ENCODE results near the gene STK32B.
"Not testable (repeated sequence)": the region's sequence is repeated elsewhere in the genome, so short reads cannot be mapped to it uniquely, and the experiment has no call there.

The STK32B gene

DNA sequence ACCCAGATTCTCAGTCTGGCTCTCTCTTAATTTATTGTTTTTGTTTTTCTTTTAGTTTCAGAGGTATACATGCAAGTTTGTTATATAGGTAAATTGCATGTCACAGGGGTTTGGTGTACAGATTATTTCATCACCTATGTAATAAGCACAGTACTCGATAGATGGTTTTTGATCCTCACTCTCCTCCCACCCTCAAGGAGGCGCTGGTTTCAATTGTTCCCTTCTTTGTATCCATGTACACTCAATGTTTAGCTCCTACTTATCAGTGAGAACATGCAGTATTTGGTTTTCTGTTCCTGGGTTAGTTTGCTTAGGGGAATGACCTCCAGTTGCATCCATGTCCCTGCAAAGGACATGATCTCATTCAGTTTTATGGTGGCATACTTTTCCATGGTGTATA is 198.4 kb downstream of the STK32B start:
- no peak overlapping the region for H3K27ac ChIP-seq (ENCODE audit: poor library complexity, severe bottlenecking)
- no peak for DNase-seq (ENCODE audit: low spot score)
- H3K4me1 ChIP-seq (ENCODE audit: insufficient read depth, poor library complexity, severe bottlenecking), result no peaks in the 10 kb centered on the region
- no peak overlapping the region for H3K4me3 ChIP-seq (ENCODE audit: severe bottlenecking)
- H3K36me3 ChIP-seq (ENCODE audit: low read depth), result no peaks in the 10 kb centered on the region
- H3K27me3 ChIP-seq (ENCODE audit: insufficient read depth, poor library complexity, severe bottlenecking), result peaks cover 4% of the 10 kb centered on the region
- TF ChIP-seq CTCF (IDR thresholded peaks at IDR 0.05; ENCODE audit: poor library complexity, severe bottlenecking), result no peak
- no peak for ATAC-seq (ENCODE audit: low read depth)
- no peaks in the 10 kb centered on the region for H3K9me3 ChIP-seq (ENCODE audit: severe bottlenecking)

GRCh38 chr4:5250536-5250935 is 199.3 kb downstream of the STK32B start:
- H3K4me3 ChIP-seq (ENCODE audit: severe bottlenecking); DNase-seq (ENCODE audit: low spot score); H3K9me3 ChIP-seq (ENCODE audit: severe bottlenecking); H3K27ac ChIP-seq (ENCODE audit: poor library complexity, severe bottlenecking); H3K36me3 ChIP-seq (ENCODE audit: low read depth); H3K27me3 ChIP-seq (ENCODE audit: insufficient read depth, poor library complexity, severe bottlenecking); ATAC-seq (ENCODE audit: low read depth); H3K4me1 ChIP-seq (ENCODE audit: insufficient read depth, poor library complexity, severe bottlenecking): not testable (repeated sequence)

- Histone ChIP-seq H3K27me3 (ENCODE audit: insufficient read depth, poor library complexity, severe bottlenecking) (peaks cover 4% of the 10 kb centered on the region), H3K9me3 (ENCODE audit: severe bottlenecking) (no peaks in the 10 kb centered on the region), H3K27ac (ENCODE audit: poor library complexity, severe bottlenecking) (no peak overlapping the region), H3K4me3 (ENCODE audit: severe bottlenecking) (no peak overlapping the region), H3K36me3 (ENCODE audit: low read depth) (no peaks in the 10 kb centered on the region), H3K4me1 (ENCODE audit: insufficient read depth, poor library complexity, severe bottlenecking) (no peaks in the 10 kb centered on the region)
- no peak for TF ChIP-seq CTCF (IDR thresholded peaks at IDR 0.05; ENCODE audit: poor library complexity, severe bottlenecking)
- DNase-seq (ENCODE audit: low spot score), result no peak
- no peak for ATAC-seq (ENCODE audit: low read depth)
Measured at GRCh38 chr4:5256421-5256820, 205.1 kb downstream of the STK32B start.

GRCh38 chr4:5257086-5257485 is 205.8 kb downstream of the STK32B start:
- no peaks in the 10 kb centered on the region for H3K9me3 ChIP-seq (ENCODE audit: severe bottlenecking)
- TF ChIP-seq CTCF (IDR thresholded peaks at IDR 0.05; ENCODE audit: poor library complexity, severe bottlenecking), result no peak
- DNase-seq (ENCODE audit: low spot score) (no peak), ATAC-seq (ENCODE audit: low read depth) (no peak)
- H3K4me3 ChIP-seq (ENCODE audit: severe bottlenecking), result no peak overlapping the region
- H3K27ac ChIP-seq (ENCODE audit: poor library complexity, severe bottlenecking), result no peak overlapping the region
- H3K4me1 ChIP-seq (ENCODE audit: insufficient read depth, poor library complexity, severe bottlenecking), result no peaks in the 10 kb centered on the region
- peaks cover 4% of the 10 kb centered on the region for H3K27me3 ChIP-seq (ENCODE audit: insufficient read depth, poor library complexity, severe bottlenecking)
- no peaks in the 10 kb centered on the region for H3K36me3 ChIP-seq (ENCODE audit: low read depth)

DNA sequence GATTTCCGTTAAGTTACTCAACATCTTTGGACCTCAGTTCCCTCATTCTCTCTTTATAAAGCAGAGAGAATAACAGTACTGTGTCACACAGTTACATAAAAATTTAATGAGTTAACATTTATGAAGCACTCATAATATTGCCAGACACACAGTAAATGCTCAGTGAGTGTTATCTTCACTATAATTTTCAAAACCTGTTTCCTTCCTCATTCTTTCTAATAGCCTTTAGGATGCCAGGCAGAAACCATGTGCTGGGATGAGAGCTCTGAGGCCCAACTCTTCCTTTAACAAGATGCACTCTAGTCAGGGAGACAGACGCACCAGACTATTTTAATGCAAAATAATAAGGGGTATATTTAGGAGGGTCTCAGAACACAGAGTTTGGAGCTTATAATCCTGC is 208.2 kb downstream of the STK32B start:
- ATAC-seq (ENCODE audit: low read depth), result no peak
- no peak for DNase-seq (ENCODE audit: low spot score)
- Histone ChIP-seq H3K4me1 (ENCODE audit: insufficient read depth, poor library complexity, severe bottlenecking) (no peaks in the 10 kb centered on the region), H3K36me3 (ENCODE audit: low read depth) (no peaks in the 10 kb centered on the region), H3K9me3 (ENCODE audit: severe bottlenecking) (no peaks in the 10 kb centered on the region), H3K27ac (ENCODE audit: poor library complexity, severe bottlenecking) (no peak overlapping the region), H3K4me3 (ENCODE audit: severe bottlenecking) (no peak overlapping the region), H3K27me3 (ENCODE audit: insufficient read depth, poor library complexity, severe bottlenecking) (no peaks in the 10 kb centered on the region)
- TF ChIP-seq CTCF (IDR thresholded peaks at IDR 0.05; ENCODE audit: poor library complexity, severe bottlenecking), result no peak
